DMS79 (cell line): Measurements from ENCODE around the gene OTOP3.

Experiments
- DNase-seq: peaks from one replicate; lab custom pipeline; 2025; lab: John Stamatoyannopoulos, UW

OTOP3 gene

GRCh38 chr17:74916851-74917199 is 18.9 kb upstream of the OTOP3 start:
- no peak for DNase-seq

GRCh38 chr17:74917430-74917829 is 18.3 kb upstream of the OTOP3 start:
- no peak for DNase-seq

GRCh38 chr17:74918906-74919305 is 16.8 kb upstream of the OTOP3 start:
- no peak for DNase-seq

- DNase-seq: no peak
Measured at GRCh38 chr17:74919440-74920305, 16.0 kb upstream of the OTOP3 start.

GRCh38 chr17:74920306-74920620 is 15.4 kb upstream of the OTOP3 start:
- DNase-seq: no peak

- DNase-seq: no peak
Measured at GRCh38 chr17:74920642-74921025, 15.1 kb upstream of the OTOP3 start.

- DNase-seq: no peak
Measured at GRCh38 chr17:74921026-74921681, 14.5 kb upstream of the OTOP3 start.

GRCh38 chr17:74921769-74922168 is 13.9 kb upstream of the OTOP3 start:
- no peak for DNase-seq

GRCh38 chr17:74922172-74922571 is 13.5 kb upstream of the OTOP3 start:
- DNase-seq: no peak

- no peak for DNase-seq
Measured at GRCh38 chr17:74922694-74923537, 12.8 kb upstream of the OTOP3 start, which contains the start of gene USH1G. Gene USH1G, minus strand, starts transcription at chr17:74923255. Its CDS starts 182 bp downstream, at chr17:74923073.

- no peak for DNase-seq
Measured at GRCh38 chr17:74923538-74924249, 12.0 kb upstream of the OTOP3 start.

GRCh38 chr17:74924250-74924948 is 11.3 kb upstream of the OTOP3 start, which contains the start of gene OTOP2:
Gene OTOP2, plus strand, starts transcription at chr17:74924273. Its CDS starts 360 bp downstream, at chr17:74924633.
- DNase-seq: no peak

GRCh38 chr17:74925242-74925641 is 10.5 kb upstream of the OTOP3 start:
- DNase-seq: no peak

- DNase-seq: no peak
Measured at GRCh38 chr17:74928786-74929185, 6.9 kb upstream of the OTOP3 start.

GRCh38 chr17:74930535-74931036 is 5.1 kb upstream of the OTOP3 start:
- DNase-seq: no peak

- DNase-seq: no peak
Measured at GRCh38 chr17:74935048-74935447, 650 bp upstream of the OTOP3 start.

- no peak for DNase-seq
Measured at GRCh38 chr17:74936470-74936799, 737 bp downstream of the OTOP3 start.

GRCh38 chr17:74937064-74938051 is 1.7 kb downstream of the OTOP3 start:
- DNase-seq: no peak

- DNase-seq: no peak
Measured at GRCh38 chr17:74938194-74938950, 2.7 kb downstream of the OTOP3 start.
